GM18520 (cell line): Measurements from ENCODE around the gene NTRK1.

Experiments
- ATAC-seq: cut with Tn5 transposase; IDR thresholded peaks from one replicate; pipeline ENCODE4 v1.9.1; 2021; ENCODE audit not compliant: unreplicated experiment

The NTRK1 gene

DNA sequence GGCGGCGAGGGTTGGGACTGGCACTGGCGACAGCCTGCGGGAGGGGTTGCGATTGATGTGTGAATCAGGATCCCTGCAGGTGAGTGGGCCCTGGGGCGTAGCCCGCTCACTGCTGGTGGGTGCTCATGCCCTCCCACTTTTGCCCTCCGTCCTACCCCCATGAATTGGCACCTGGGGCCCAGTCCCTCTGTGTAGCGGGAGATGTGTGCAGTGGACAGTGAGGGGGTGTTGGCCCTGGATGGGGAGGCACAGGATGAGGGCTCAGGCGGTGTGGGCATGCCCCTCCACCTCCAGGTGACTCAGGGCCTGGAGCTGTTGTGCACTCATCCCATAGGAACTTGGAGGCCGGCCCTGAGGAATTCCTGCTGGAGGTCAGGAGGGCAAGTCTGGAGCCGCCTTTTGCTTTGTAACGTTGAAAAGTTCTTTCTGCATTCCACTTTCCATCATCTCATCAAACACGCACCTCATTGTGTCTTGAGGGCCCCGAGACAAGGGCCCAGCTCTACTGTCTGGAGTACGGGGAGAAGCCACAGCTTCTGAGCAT, 35.9 kb downstream of the NTRK1 start:
- ATAC-seq: no peak

DNA sequence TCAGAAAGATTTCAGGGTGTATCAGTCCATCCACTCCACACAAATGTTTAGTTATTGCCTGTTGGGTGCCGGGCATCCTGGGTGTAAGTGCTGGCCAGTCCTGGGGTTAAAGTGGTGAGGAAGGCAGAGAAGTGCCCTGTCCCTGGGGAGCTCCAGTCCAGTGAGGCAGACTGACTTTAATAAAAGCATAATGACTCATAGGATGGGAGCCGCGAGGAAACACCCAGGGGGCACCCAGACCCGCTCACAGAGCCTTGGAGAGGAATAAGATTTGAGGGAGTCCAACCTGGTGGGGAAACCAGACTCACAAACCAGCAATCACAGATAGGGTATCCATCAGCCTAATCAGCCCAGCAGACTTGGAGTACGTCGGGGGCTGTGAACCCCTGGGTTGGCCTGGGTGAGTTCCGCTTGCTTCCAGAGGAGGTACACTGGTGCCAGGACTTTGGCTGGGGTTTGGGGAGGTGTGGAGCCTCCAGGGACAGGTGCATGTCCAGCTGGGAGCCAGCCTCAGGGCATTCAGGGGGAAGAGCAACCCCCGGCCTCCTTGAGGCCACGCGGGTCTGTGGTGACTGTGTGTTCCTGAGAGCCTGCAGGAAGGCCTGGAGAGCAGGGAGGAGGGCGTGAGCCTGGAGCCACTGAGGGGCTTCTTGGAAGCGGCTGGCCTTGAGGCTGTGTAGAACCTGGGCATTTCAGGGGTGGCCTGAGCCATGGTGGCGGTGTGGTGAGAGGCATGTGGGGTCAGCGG, 36.6 kb downstream of the NTRK1 start:
- ATAC-seq: no peak

DNA sequence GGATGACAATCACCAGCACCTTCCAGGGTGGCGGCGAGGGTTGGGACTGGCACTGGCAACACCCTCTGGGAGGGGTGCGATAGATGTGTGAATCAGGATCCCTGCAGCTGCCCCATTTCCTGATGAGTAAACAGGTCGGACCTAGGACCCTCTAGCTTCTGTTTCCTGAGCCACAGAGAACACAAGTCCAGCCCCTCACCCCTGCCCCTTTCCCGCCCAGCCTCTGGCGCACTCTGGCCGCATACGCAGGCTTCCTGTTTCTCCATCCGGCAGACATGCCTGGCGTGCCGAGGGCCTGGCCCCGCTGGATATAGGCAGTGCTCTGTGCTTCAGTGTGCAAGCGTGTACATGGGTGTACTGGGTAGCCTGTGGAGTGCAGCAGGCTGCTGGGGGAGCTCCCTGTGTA, 37.5 kb downstream of the NTRK1 start:
- no peak for ATAC-seq

DNA sequence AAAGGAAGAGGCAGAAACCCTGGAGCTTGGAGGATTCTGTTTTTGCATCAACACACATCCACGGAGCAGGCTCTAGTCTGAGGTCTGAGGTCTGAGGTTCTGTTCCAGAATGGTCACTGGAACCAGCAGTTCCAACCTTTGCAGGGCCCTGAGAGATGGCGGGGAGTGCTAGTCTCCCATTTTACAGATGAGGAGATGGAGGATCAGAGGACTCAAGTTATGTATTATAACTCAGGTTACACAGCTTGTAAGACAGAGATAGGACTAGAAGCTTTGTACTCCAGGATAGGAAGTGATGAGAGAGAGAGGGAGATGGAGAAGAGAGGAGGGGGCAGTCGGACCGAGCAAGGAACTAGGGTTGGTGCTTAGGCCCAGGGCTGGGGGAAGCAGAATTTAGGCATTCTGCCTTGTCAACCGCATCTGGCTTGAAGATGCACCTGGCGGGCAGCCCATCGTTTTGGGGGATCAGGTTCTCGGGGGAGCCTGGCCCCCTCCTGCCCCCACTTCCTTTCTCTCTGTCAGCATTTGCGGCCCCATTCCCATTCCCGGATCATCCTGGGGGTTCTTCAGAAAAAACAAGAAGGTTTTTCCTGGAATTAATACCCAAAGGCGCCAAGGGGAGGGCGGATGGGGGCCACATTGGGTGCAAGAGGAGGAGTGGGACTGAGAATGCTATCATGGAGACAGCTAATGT, 38.5 kb downstream of the NTRK1 start:
- no peak for ATAC-seq

DNA sequence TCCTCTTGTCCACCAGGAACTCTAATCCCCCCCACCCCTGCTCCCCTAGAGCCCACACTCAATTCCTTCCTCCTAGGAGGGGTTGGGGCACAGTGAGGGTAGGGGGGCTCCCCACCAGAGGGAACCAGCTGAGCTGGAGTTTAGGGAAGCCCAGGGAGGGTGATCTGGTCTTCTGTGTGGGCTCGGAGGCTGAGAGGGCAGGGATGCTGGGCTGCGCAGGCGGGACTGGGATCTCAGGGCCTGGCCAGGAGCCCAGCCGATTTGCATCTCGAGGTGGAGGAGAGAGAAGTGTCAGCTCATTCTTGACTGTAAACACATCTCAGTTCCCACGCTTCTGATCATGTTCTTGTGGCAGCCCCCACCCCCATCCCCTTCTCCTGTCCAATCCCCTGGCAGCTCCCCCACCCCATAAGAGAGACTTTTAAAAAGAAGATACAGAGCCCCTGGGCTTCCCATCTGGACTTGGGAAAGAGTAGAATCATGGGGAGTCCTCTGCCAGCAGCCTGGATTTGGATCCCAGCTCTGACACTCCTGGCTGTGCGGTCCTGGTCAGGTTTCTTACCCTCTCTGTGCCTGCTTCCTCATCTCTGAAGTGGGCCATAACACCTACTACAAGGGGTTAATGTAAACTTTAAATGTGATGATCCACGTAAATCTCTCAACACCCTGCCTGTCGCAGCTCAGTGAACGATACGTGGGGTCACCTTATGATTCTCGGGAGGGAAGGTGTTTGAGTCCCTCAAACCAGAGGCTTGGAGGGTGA, 39.5 kb downstream of the NTRK1 start:
- ATAC-seq: no peak

DNA sequence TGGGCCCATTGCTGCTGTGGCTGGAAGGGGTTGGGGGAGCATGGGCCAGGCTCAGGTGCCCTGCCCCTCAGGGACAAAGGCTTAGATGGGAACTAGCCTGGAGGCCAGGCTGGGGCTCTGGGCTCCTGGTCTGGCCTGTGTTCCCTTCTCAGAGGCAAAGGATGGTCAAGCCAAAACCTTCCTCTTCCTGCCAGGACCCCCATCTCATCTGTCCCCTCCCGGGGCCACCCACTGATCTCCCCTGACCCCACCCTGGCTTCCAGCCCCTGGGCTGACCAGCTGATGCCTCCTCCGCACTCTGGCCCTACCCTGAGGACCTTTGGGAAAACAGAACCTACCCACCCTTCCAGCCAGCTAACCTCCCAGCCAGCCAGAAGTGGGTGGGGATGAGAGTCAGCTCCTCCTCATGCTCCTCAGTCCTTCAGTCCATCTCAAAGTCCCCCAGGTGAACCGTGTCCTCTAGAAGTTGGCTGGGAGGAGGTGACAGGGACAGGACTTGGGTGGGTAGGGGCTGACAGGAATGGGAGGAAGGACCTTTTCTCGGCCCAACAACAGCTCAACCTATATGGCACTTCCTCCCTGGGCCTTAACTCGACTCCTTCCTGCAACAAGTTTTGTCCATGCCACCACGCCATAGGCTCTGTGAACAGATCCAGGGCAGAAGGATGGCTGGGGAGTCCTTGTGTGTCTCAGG, 40.4 kb downstream of the NTRK1 start:
- no peak for ATAC-seq

DNA sequence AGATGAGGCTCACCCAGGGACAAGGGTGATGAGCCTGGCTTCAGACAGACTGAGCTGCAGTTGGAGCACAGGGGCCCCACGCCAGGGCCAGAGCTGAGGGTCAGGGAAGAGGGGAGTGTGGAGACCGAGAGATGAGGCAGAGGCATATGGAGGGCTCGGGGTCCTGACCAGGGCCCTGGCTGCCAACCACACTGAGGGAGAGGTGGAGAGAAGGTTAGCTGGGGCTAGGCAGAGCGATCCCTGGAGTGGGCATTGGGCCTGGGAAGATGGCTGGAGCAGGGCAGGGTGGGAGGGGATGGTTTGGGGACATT, 40.9 kb downstream of the NTRK1 start:
- no peak for ATAC-seq

DNA sequence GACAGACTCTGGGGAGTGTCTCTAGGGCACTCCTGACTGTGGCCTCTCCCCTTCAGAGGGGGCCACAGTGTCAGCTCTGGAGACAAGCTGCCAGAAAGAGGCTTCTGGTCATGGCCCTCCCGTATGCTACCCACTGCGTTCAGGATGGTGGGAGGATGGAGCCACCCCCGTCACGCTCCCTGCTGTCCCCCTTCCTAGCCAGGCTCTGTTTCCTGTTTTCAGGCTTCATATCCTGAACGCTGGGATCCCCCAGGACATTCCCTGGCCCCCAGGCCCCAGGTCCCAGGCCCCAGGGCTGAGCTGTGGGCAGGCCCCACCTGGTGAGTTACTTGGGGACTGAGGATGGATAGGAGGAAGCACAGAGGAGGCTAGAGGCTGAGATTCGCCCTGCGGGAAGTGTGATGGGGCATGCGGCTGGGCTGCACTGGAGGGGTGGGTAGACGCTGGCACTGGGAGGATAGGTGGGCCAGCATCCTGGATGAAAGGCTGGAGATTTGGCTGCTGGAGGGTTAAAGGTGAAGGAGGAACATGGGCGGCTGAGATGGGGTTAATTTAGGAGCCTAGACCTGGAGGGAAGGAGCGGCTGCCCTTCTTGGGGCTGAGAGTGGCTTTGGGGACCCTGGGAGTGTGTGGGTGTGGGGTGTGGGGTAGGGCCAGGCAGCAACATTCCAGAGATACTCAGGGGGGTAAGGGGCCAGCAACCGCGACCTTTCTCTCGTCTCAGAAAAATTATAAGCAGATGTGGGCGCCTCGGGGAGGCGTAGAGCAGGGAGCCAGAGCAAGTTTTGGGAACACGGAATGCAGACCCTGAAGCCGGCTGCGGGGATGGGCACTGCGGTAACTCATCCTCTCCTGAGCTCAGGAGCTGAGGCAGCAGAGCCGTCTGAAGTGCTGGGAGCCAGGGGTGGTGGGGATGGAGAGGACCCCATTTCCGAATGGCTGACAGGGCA, 41.6 kb downstream of the NTRK1 start:
- ATAC-seq: no peak

DNA sequence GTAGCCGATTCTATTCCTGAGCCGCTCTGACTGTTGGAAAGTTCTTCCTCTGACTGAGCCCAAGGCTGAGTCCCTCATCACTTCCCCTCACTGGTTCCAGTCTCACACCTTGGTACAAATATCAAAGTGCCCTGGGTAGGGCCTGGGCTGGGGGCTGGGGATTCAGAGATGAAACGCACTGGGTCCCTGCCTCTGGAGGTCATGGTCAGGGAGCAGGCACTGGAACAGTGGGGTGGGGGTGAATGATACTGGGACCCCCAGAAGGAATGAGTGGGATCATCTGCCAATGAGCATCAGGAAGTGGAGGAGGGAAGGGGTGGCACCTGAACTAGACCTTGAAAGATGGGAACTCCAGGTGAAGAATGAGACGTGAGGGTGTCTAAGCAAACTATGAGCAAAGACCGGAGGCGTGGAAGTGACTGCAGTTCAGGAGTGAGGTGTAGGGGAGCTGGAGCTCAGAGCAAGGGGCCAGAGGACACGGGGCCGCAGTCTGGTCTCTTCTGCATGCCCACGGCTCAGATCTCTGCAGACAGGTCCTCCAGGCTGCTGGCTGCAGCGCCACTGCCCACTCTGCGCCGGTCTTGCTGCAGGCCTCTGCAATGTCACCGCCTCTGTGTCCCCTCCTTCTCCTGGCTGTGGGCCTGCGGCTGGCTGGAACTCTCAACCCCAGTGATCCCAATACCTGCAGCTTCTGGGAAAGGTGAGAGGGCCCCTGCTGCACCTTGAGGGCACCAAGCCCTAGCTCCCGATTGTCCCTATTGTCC, 42.8 kb downstream of the NTRK1 start:
- ATAC-seq: no peak

DNA sequence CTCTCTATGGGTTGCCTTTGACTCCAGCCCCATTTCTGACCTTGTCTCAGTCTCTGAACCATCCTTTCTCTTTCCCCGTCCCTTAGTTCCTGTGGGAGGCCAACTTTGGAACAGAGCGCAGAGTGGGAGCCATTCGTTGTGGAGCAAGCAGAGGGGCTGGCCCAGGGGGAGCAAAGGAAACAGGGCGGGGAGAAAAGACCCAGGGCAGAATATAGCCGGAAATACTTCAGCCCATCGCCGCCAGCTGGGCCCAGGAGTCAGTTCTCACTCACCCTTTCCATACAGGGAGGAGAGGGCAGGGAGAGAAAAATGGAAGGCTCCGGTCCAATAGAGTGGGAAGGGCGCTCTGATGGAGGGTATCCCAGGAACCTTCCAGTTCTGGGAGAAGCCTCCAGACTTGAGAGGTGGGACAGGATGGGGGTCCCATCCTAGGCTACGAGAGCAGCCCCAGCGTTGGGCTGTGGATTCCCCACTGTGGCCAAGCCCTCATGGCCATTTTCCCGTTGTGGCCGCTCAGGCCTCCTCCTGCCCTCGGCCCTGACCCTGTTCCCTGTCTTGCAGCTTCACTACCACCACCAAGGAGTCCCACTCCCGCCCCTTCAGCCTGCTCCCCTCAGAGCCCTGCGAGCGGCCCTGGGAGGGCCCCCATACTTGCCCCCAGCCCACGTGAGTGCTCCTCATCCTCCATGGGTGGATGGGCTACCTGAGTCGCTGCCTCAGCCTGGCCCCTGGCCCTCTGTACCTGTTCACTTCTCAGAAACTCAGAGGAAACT, 43.7 kb downstream of the NTRK1 start:
- ATAC-seq: no peak

DNA sequence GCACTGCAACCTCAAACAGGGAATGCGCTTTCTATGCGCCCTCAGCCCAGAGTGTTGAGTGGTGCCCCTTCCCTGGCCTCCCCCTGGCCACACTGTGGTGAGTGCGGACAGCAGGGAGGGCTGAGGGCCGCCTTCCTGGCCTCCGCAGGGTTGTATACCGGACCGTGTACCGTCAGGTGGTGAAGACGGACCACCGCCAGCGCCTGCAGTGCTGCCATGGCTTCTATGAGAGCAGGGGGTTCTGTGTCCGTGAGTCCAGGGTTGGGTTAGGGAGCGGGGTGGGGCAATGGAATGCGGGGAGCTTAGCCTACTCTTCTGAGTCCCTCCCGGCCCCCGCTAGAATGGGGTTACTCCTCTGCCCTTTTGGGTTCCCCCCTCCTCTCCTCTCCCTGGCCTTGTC, 44.5 kb downstream of the NTRK1 start:
- no peak for ATAC-seq

DNA sequence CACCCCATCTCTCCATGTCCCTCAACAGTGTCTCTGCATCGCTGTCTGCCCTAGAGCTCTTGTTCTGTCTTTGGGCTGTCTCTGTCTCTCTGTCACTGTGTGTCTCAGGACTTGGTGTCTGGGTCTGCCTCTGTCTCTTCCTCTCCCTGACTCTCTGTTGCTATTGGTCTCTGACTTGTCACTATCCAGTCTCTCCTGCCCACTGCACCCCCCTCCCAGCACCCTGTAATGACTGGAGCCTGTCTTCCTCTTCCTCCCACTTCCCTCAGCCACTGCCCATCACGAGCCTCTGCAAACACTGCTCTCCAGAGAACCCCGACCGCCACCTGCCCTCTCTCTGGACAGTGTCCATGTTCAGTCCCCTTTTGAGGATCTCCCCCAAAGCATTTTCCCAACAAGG, 45.0 kb downstream of the NTRK1 start:
- no peak for ATAC-seq

DNA sequence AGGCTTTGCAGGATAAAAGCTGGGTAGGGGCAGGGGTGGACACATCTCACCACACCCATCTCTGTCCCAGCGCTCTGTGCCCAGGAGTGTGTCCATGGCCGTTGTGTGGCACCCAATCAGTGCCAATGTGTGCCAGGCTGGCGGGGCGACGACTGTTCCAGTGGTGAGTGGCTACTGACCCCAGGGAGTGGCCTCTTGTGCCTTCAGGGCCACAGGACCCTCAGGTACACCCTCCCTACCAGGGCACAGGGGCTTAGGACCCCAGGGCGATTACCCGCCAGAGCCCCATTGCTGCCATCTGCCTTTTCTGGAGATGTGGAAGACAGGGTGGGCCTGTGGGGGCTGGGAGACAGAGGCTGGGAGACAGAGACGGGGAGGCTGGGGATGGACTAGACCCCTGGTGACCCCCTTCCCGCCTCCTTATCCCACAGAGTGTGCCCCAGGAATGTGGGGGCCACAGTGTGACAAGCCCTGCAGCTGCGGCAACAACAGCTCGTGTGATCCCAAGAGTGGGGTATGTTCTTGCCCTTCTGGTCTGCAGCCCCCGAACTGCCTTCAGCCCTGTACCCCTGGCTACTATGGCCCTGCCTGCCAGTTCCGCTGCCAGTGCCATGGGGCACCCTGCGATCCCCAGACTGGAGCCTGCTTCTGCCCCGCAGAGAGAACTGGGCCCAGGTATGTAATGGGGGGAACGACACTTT, 45.7 kb downstream of the NTRK1 start:
- no peak for ATAC-seq

DNA sequence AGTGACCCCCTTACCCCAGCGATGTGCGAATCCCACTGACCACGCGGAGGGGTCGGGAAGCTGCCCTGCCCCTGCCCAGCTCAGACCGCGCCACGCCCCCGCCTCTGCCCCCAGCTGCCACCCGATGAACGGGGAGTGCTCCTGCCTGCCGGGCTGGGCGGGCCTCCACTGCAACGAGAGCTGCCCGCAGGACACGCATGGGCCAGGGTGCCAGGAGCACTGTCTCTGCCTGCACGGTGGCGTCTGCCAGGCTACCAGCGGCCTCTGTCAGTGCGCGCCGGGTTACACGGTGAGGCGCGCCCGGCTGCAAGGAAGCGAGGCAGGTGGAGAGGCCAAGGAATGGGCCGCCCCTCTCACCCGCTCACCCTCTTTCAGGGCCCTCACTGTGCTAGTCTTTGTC, 47.9 kb downstream of the NTRK1 start:
- ATAC-seq: no peak

DNA sequence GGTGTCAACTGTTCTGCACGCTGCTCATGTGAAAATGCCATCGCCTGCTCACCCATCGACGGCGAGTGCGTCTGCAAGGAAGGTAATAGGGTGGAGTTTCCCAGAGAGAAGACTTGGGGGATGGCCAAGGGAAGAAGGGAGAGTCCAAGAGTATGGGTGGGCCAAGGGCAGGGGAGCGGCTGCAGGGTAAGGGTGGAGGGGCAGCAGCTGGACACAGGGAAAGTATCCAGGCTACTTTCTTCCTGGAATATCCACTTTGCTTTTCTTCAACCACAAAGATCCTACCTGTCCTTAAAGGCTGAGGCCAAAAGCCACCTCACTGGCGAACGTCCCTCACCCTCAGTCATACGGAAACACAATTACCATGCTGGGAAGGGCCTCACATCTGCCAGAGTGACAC, 48.3 kb downstream of the NTRK1 start:
- no peak for ATAC-seq

DNA sequence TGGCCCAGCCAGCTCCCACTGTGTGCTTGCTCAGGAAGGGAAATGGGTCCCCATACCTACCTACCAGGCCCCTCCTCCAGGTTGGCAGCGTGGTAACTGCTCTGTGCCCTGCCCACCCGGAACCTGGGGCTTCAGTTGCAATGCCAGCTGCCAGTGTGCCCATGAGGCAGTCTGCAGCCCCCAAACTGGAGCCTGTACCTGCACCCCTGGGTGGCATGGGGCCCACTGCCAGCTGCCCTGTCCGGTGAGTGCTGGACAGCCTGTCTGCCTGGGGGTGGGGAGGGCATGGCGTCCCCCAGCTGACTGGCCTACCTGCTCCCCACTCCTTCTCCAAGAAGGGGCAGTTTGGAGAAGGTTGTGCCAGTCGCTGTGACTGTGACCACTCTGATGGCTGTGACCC, 49.0 kb downstream of the NTRK1 start:
- ATAC-seq: no peak

DNA sequence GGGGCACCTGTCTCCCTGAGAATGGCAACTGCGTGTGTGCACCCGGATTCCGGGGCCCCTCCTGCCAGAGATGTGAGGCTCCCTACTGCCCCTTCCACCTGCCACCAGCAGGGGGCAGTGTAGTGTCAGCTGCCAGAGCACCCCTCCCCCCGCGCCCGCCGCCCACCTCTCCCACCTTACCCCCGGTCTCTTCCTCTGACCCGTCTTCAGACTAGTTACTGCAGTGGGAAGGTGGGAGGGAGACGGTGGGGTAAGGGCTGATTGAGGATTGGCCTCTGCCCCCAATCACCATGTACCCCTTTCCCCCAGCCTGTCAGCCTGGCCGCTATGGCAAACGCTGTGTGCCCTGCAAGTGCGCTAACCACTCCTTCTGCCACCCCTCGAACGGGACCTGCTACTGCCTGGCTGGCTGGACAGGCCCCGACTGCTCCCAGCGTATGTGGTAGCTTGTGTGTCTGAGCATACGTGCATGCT, 49.7 kb downstream of the NTRK1 start:
- no peak for ATAC-seq
